ENCODE measurements around the gene ELK3.

The ELK3 gene

GRCh38 chr12:96195845-96196451, 1.8 kb downstream of the ELK3 start:
- H3K27me3 ChIP-seq (ENCODE audit: low read depth), result no peaks in the 10 kb centered on the region
- peak; percentile 22 to 43 for DNase-seq (ENCODE audit: low spot score in 2 of 2)
- H3K9me3 ChIP-seq, result no peaks in the 10 kb centered on the region
- in situ Hi-C loops (cut with MboI; ENCODE audit: low sequenced_read_pairs), result no loop called here
- peaks cover 5% of the 10 kb centered on the region for H3K4me1 ChIP-seq
- H3K4me3 ChIP-seq, result peak overlapping the region; percentile 55
- H3K36me3 ChIP-seq (replicated peaks), result no peaks in the 10 kb centered on the region

DNA sequence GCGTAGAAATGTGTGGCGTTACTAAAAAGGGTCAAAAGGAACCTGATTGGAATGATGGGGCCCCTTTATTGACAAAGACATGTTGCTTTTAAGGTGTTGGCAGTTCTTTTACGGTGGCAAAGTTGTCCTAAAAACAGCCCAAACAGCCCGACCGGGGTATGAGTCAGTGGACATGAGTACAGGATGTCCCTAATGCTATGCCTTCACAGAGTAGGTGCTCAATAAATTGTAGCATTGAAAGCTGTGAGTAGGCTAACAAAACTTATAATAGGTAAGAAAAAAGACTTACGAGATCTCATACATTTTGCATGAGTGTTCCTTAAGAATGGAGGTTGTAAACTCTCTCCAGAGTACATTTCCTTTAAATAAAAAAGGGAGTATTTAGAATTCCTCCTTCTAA, 2.6 kb downstream of the ELK3 start:
- Histone ChIP-seq H3K27me3 (ENCODE audit: low read depth) (no peaks in the 10 kb centered on the region), H3K4me1 (peaks cover 5% of the 10 kb centered on the region), H3K36me3 (replicated peaks) (no peaks in the 10 kb centered on the region), H3K4me3 (no peak overlapping the region), H3K9me3 (no peaks in the 10 kb centered on the region)
- no peak for DNase-seq (ENCODE audit: low spot score in 2 of 2)
- in situ Hi-C loops (cut with MboI; ENCODE audit: low sequenced_read_pairs), result no loop called here

- no peak overlapping the region for H3K4me3 ChIP-seq
- in situ Hi-C loops (cut with MboI; ENCODE audit: low sequenced_read_pairs), result no loop called here
- no peaks in the 10 kb centered on the region for H3K36me3 ChIP-seq (replicated peaks)
- H3K4me1 ChIP-seq, result peaks cover 5% of the 10 kb centered on the region
- DNase-seq (ENCODE audit: low spot score in 2 of 2), result no peak
- no peaks in the 10 kb centered on the region for H3K27me3 ChIP-seq (ENCODE audit: low read depth)
- no peaks in the 10 kb centered on the region for H3K9me3 ChIP-seq
These were observed 3.5 kb downstream of the ELK3 start for GRCh38 chr12:96197503-96198272.

DNA sequence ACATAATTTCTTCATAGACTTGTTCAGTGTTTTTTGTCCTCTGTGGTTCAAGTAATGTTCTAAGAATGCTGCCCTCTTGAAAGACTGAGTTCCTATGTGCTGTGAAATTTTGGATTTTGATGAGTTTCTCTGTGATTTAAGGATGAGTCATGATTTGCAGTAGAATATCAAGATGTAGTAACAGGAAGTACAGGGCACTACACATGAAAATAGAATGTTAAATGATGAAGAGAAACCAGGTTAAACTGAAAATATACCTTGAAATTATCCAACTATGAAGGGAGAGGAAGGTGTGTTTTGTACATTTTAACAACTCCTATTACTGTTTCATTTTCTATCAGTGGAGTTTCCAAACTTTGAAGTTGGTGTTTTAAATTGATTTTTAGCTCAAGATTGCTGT, 4.8 kb downstream of the ELK3 start:
- no peak for DNase-seq (ENCODE audit: low spot score in 2 of 2)
- no peaks in the 10 kb centered on the region; the same call in 1 of the 2 replicates for H3K9me3 ChIP-seq
- H3K27me3 ChIP-seq (ENCODE audit: low read depth), result no peaks in the 10 kb centered on the region
- in situ Hi-C loops (cut with MboI; ENCODE audit: low sequenced_read_pairs), result no loop called here
- no peaks in the 10 kb centered on the region for H3K36me3 ChIP-seq (replicated peaks)
- peaks cover 5% of the 10 kb centered on the region for H3K4me1 ChIP-seq
- H3K4me3 ChIP-seq, result no peak overlapping the region

DNA sequence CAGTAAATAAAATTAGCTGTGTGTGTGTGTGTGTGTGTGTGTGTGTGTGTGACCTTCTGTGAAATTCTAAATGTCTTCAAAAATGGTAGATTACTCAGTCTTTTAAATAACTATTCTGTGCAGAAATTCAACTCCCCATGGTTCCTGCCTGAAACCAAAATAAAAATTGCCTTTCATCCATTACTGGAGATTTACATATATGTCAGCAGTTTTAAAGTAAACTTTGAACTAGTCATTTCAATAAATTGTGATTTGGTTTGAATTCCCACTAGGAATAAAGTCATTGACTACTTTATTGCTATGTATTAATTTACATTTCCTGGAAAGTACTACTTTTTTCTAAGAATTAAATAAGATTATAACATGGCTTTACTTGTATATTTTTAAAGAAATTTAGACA, 5.3 kb downstream of the ELK3 start:
- H3K27me3 ChIP-seq (ENCODE audit: low read depth), result no peaks in the 10 kb centered on the region
- in situ Hi-C loops (cut with MboI; ENCODE audit: low sequenced_read_pairs), result no loop called here
- DNase-seq (ENCODE audit: low spot score in 2 of 2), result no peak
- no peak overlapping the region for H3K4me3 ChIP-seq
- peaks cover 5% of the 10 kb centered on the region for H3K4me1 ChIP-seq
- no peaks in the 10 kb centered on the region; the same call in 1 of the 2 replicates for H3K9me3 ChIP-seq
- no peaks in the 10 kb centered on the region for H3K36me3 ChIP-seq (replicated peaks)

DNA sequence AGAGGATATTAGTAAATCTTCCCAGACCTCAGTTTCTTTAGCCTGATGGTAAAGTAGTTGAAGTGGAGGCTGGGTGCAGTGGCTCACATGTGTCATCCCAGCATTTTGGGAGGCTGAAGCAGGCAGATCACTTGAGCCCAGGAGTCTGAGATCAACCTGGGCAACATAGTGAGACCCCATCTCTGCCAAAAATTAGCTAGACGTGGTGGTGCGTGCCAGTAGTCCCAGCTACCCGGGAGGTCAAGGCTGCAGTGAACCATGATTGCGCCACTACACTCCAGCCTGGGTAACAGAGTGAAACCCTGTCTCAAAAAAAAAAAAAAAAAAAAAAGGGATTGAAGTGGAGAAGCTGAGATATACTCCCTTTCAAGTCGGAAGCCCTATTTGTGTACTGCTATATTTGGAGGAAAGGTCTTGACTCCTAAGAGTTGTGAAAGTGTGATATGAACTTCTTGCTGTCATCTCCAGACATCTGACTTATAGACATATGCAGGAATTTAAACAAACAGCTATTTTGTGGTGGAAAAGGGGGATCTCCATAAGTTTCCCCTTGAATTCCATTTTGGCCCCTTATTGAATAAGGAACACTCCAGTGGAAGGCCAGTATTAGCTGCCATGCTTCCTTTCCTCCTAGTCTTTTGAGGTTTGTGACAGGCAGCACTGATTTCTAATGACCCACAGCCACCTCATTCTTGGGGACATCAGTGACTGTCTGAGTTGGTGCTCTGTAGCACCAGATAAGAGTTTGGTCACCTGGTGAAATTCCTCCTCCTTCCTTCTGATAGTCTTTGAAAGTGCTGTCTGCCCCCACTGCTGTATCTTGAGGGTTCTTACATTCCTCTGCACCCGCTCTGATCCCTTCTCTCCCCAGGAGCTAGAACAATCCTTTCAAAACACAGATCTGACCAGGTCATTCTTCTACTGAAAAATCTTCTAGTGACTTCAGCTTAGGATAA, 7.4 kb downstream of the ELK3 start:
- Histone ChIP-seq H3K9me3 (no peaks in the 10 kb centered on the region; the same call in 1 of the 2 replicates), H3K4me3 (no peak overlapping the region), H3K4me1 (no peaks in the 10 kb centered on the region), H3K27me3 (ENCODE audit: low read depth) (no peaks in the 10 kb centered on the region), H3K36me3 (replicated peaks) (no peaks in the 10 kb centered on the region)
- in situ Hi-C loops (cut with MboI; ENCODE audit: low sequenced_read_pairs), result no loop called here
- no peak for DNase-seq (ENCODE audit: low spot score in 2 of 2)

DNA sequence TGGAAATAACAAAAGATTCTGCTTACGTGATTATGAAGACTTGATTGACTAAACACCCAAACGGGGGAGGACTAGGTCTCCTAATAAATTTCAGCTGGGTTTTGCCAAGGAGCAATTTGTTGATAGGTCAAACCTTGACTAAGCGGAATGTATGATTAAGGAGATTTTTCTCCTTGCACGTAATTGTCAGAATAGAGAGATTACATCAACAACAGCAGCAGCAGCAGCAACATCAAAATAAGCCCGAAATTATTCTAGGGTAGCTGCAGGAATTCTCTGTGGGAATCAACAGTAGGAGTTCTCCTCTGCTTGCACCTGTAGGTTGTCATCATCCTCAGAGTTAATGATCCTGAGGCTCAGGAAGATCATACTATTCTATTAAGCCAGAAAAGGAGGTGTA, 10.2 kb downstream of the ELK3 start:
- no peak overlapping the region for H3K4me3 ChIP-seq
- H3K36me3 ChIP-seq (replicated peaks), result no peaks in the 10 kb centered on the region
- H3K27me3 ChIP-seq (ENCODE audit: low read depth), result no peaks in the 10 kb centered on the region
- in situ Hi-C loops (cut with MboI; ENCODE audit: low sequenced_read_pairs), result no loop called here
- H3K4me1 ChIP-seq, result no peaks in the 10 kb centered on the region
- DNase-seq (ENCODE audit: low spot score in 2 of 2), result no peak
- no peaks in the 10 kb centered on the region; the same call in 1 of the 2 replicates for H3K9me3 ChIP-seq

DNA sequence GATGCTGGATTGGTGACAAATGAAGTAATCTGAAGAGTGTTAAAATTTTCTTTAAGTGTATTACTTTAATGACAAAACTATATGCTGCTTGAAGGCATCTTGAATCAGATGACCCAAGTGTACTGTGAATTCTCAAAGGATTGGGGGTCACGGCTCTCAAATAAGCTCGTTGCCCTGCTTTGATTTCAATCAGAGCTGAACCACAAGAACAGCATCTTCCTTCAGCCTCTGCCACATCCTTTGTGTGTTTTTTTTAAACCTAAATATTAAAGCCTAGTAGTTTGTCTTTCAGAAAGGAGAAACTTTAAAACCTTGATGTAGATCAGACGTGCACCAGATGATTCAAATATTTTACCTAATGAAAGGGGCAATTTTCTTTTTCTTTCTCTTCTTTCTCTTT, 11.7 kb downstream of the ELK3 start:
- Histone ChIP-seq H3K27me3 (ENCODE audit: low read depth) (no peaks in the 10 kb centered on the region), H3K9me3 (no peaks in the 10 kb centered on the region; the same call in 1 of the 2 replicates), H3K36me3 (replicated peaks) (no peaks in the 10 kb centered on the region), H3K4me3 (no peak overlapping the region), H3K4me1 (no peaks in the 10 kb centered on the region)
- no peak for DNase-seq (ENCODE audit: low spot score in 2 of 2)
- in situ Hi-C loops (cut with MboI; ENCODE audit: low sequenced_read_pairs), result no loop called here

GRCh38 chr12:96206936-96207662, 12.9 kb downstream of the ELK3 start:
- Histone ChIP-seq H3K36me3 (replicated peaks) (no peaks in the 10 kb centered on the region), H3K4me3 (no peak overlapping the region), H3K27me3 (ENCODE audit: low read depth) (no peaks in the 10 kb centered on the region), H3K9me3 (no peaks in the 10 kb centered on the region; the same call in 1 of the 2 replicates), H3K4me1 (no peaks in the 10 kb centered on the region)
- in situ Hi-C loops (cut with MboI; ENCODE audit: low sequenced_read_pairs), result no loop called here
- no peak for DNase-seq (ENCODE audit: low spot score in 2 of 2)

GRCh38 chr12:96208346-96208745, 14.2 kb downstream of the ELK3 start:
- Histone ChIP-seq H3K4me3 (no peak overlapping the region), H3K36me3 (replicated peaks) (no peaks in the 10 kb centered on the region), H3K9me3 (no peaks in the 10 kb centered on the region; the same call in 1 of the 2 replicates), H3K27me3 (ENCODE audit: low read depth) (no peaks in the 10 kb centered on the region), H3K4me1 (no peaks in the 10 kb centered on the region)
- no peak for DNase-seq (ENCODE audit: low spot score in 2 of 2)
- in situ Hi-C loops (cut with MboI; ENCODE audit: low sequenced_read_pairs), result no loop called here

DNA sequence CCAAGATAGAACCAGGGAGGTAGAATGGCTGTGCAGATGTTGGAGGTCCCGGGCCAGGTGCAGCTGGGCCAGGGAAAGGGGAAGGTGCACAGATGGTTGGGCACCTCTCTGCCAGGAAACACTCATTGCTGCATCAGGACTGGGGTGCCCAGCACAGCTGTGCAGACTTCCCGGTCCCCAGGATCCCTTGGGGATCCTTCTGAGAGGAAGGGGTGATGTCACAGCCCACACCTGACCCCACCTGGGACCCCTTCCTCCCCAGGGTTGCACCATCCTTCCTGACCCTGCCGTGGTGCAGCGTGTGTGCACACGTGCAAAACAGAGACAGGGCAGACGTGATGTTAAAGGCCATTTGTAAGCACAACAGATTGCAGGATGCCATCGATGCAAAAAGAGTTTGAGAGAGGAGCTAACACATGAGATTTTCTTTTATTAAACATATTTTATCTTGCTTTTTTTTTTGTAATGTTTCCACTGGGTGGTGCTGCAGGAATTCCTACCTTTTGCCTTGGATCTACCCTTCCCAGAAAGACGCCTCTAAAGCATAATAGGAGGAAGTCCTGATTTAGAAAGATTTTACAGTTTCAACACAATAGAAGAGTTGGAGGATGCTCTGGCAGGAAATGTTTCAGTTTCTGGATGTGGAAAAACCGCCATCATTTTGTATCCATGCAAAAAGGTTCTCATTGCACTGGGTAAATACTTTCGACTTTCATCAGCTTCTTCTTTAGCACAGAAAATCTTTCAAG, 14.8 kb downstream of the ELK3 start:
- in situ Hi-C loops (cut with MboI; ENCODE audit: low sequenced_read_pairs), result no loop called here
- no peaks in the 10 kb centered on the region for H3K27me3 ChIP-seq (ENCODE audit: low read depth)
- no peaks in the 10 kb centered on the region for H3K4me1 ChIP-seq
- no peaks in the 10 kb centered on the region; the same call in 1 of the 2 replicates for H3K9me3 ChIP-seq
- DNase-seq (ENCODE audit: low spot score in 2 of 2), result no peak
- H3K4me3 ChIP-seq, result no peak overlapping the region
- no peaks in the 10 kb centered on the region for H3K36me3 ChIP-seq (replicated peaks)

- no peak for DNase-seq (ENCODE audit: low spot score in 2 of 2)
- in situ Hi-C loops (cut with MboI; ENCODE audit: low sequenced_read_pairs), result loop anchor here (5.0 to 10.0 kb wide), 2 partner anchors 148 to 304 kb away; no protein-coding TSS in a partner anchor
- Histone ChIP-seq H3K4me3 (no peak overlapping the region), H3K9me3 (no peaks in the 10 kb centered on the region), H3K36me3 (replicated peaks) (no peaks in the 10 kb centered on the region), H3K27me3 (ENCODE audit: low read depth) (no peaks in the 10 kb centered on the region), H3K4me1 (no peaks in the 10 kb centered on the region)
These were observed 16.3 kb downstream of the ELK3 start for GRCh38 chr12:96210376-96211055.
